A549 (cell line): ENCODE results near the gene MPL.

ENCODE experiments used
- EP300 ChIP-seq, 2 experiments: fragments of >200 bp; sonication (Bioruptor Twin); formaldehyde crosslinking; IDR thresholded peaks; 2 replicates in 1 of 2; 3 replicates in 1 of 2; pipeline ENCODE4 v1.6.1; 2016 to 2017
- KDM5A ChIP-seq: fragments of 200-600 bp; sonication (generic); IDR thresholded peaks from 2 replicates; pipeline ENCODE4 v1.6.1; 2016; ENCODE audit warnings: antibody characterized with exemption, mild to moderate bottlenecking
- POLR2A ChIP-seq: IDR thresholded peaks from 2 replicates; pipeline ENCODE4 v1.6.1; 2012; ENCODE audit warnings: mild to moderate bottlenecking, low read length
- POLR2AphosphoS2 ChIP-seq: conservative IDR thresholded peaks from 2 replicates; pipeline ENCODE4 v1.6.1; 2012; ENCODE audit warnings: low read length, improper control_type of control experiment, inconsistent platforms
- RFX5 ChIP-seq: fragments of 450-650 bp; IDR thresholded peaks from 2 replicates; pipeline ENCODE4 v1.7.1; 2014; ENCODE audit warnings: antibody characterized with exemption, mild to moderate bottlenecking, moderate library complexity
- SMC3 ChIP-seq: fragments of >200 bp; sonication (Bioruptor Twin); formaldehyde crosslinking; IDR thresholded peaks from 3 replicates; pipeline ENCODE4 v1.6.1; 2018; ENCODE audit warnings: inconsistent platforms
- TP53 ChIP-seq: fragments of 250-450 bp; sonication (Bioruptor Pico); IDR thresholded peaks from 2 replicates; pipeline ENCODE4 v1.5.0; 2021; ENCODE audit warnings: mild to moderate bottlenecking, moderate library complexity
- ZSCAN20 ChIP-seq: fragments of 250-450 bp; sonication (Bioruptor Pico); IDR thresholded peaks from 2 replicates; pipeline ENCODE4 v1.8.0; 2022; ENCODE audit warnings: mild to moderate bottlenecking, moderate library complexity
- TF ChIP-seq, protein P1 (sequence below): fragments of >200 bp; sonication (Bioruptor Twin); formaldehyde crosslinking; IDR thresholded peaks from 3 replicates; pipeline ENCODE4 v1.5.1; 2016

DNA sequence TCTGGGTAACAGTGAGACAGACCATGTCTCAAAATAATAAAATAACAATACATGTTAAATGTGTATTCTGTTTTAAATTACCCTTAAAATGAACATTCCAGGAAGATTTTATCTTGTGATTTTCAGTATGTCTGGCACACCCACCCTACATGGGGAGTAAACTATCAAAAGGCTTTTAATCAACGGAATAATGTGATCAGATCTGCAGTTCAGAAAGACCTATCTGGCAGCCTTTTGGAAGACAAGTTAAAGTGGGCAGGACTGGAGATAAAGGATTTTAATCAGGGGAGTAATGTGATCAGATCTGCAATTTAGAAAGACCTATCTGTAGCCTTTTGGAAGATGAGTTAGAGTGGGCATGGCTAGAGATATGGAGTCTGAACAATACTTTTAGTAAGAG lies 41.9 kb downstream of the MPL start:
- TF ChIP-seq POLR2AphosphoS2 = no peak
- TF ChIP-seq, protein P1, sequence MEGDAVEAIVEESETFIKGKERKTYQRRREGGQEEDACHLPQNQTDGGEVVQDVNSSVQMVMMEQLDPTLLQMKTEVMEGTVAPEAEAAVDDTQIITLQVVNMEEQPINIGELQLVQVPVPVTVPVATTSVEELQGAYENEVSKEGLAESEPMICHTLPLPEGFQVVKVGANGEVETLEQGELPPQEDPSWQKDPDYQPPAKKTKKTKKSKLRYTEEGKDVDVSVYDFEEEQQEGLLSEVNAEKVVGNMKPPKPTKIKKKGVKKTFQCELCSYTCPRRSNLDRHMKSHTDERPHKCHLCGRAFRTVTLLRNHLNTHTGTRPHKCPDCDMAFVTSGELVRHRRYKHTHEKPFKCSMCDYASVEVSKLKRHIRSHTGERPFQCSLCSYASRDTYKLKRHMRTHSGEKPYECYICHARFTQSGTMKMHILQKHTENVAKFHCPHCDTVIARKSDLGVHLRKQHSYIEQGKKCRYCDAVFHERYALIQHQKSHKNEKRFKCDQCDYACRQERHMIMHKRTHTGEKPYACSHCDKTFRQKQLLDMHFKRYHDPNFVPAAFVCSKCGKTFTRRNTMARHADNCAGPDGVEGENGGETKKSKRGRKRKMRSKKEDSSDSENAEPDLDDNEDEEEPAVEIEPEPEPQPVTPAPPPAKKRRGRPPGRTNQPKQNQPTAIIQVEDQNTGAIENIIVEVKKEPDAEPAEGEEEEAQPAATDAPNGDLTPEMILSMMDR = no peak
- TF ChIP-seq POLR2A = no peak
- no peak for TF ChIP-seq KDM5A
- TF ChIP-seq EP300 (IDR thresholded peaks at IDR 0.05) = no peak
- TF ChIP-seq RFX5 = no peak
- TF ChIP-seq SMC3 = no peak
- TF ChIP-seq TP53 = no peak
- TF ChIP-seq ZSCAN20 (CRISPR knock-in tag) = no peak
